Activated CD4-positive, alpha-beta T cell treated with anti-CD3 and anti-CD28 coated beads, Interleukin-2, amount 50 U/mL, for 48 hours (primary cell): Measurements from ENCODE around the gene EFNA1.
A peak's percentile ranks its signal among the peaks of the same experiment; 100 is the strongest.
"Not testable (repeated sequence)": the region's sequence is repeated elsewhere in the genome, so short reads cannot be mapped to it uniquely, and the experiment has no call there.

Source experiments
- DNase-seq, 2 experiments: peaks; one replicate each; pipeline ENCODE4 v3.0.0-alpha.2; 2020

Gene EFNA1

DNA sequence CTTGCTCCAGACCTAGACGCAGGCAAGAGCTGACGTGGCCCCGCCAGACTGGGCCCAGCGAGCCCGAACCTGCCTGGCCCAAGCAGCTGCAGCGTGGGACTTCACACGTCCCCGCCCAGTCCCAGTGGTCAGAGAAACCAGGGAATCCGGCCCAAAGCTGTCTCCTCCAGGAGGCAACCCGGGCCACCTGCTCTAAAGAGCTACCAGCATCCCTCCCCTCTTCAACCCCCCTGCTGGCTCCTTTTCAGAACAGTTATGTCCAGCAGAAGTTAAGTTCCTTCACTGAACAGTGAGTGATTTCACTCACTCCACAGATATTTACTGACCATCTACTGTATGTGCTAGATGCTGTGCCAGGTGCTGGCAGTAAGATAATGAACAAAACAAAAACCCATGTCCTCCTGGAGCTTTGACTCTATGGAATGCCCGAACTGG, 2.1 kb upstream of the EFNA1 start:
- no peak for DNase-seq

DNA sequence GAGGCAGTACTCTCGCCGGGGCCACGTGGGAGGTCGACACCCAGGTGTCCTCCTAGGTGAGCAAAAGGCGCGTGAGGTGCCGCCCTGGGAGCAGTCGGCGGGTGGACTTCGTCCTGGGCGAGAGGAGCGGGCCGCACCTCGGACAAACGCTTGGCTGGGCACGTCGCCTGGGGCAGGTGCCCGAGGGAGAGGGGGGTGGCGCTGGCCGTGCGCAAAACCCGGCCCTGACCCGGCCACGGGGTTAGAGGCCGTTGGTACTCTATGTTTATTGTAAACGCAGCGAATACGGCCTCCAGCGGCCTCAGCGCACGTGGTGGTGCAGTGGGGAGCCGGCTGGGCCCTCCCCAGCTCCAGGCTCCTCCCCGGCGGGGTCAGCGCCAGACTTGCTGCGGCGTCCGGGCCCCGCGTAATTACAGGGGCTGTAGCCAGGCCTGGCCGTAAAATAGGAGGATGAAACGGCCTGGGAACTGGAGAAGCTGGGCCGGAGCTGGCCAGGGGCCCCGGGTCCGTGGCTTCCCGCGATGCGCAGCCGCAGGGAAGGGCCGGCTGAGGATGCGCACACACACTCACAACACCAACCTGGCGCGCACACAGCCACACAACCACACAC, 1.6 kb upstream of the EFNA1 start:
- no peak for DNase-seq

DNA sequence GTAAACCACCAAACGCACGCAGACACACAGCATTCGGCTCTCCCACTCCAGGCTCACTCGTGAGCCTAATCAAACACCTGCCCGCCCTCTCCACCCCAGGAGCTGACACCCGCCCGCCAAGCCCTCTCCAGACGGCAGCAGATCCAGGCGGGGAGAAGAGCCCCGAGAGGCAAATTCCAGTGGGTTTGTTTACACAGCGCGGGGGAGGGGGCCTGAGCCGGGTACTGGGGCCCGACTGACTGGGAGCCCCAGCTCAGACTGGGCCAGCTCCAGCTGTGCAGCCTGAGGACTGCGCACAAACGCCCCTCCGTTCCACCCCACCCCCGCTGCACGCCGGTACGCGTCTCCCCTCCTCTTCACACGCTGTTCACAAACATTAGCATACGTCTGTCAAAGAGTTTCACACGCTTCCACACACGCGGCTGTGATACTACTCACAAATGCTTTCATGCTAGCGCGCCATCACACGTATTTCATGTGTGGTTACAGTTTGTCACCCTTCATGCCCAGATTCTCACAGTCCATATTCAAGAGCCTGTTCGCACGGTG, 1.0 kb upstream of the EFNA1 start:
- DNase-seq = peak; percentile 32 to 36

DNA sequence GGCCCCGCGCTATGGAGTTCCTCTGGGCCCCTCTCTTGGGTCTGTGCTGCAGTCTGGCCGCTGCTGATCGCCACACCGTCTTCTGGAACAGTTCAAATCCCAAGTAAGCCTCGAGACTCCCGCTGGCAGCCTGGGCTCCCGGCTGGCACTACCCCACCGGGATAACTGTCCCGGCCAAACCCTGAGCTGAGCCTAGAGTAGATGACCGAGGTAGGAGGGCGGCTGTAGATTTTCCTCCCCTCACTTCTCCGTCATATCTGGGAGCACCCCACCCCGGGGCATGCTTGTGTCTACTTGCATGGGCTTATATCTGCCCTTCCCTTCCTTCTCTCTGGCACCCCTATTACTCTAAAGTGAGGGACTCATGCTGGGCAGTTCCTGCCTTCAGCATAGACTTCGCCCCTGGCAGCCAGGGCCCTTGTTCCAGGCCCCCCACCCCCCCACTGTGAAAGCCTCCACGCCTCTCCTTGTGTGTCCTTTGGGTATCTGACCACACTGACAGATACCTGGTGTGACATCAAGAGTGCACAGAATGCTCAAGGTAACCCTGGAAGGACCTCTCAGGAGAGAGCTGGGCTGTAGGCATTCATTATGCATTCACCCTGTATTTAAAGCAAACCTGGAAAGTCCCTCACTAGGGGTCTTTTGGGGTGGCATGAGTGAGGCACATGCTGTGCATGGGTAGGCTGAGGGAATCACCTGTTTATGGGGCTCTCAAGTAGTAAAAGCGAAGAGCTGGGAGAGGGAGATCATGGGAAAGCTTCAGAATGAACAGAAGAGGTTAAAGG, 485 bp downstream of the EFNA1 start:
- DNase-seq = no peak

DNA sequence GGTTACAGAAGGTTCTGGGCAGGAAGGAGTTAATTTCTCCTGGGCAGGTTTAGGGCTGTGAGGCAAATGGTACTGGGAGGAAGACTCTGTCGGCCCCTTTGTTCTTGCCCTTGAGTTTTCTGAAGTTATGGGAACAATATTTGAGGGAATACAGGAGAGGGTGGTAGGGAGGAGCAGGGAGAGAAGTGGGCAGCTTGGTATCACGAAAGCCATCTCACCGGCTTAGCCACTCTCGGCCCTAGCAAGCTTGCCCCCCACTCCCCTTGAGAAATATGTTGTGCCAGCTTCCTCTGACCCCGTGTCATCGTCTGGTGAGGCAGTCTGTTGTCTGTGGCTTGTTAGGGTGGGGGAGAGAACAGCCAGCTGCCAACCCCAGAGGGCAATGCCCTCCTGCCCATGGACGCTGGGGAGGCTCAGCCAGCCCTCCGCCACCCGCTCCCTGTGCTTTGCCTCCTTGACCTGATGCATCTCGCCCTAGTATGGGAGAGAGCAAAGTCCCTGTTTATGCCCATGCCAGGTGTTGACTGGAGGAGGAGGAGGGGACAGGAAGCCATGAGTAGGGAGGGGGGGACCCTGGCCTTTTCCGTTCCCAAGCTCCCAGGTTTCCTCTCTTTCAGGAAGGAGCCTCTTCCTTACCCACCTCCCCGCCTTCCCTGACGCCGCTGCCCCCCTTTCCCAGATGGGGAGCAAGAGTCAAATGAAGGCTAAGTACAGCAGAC, 1.2 kb downstream of the EFNA1 start:
- no peak for DNase-seq

DNA sequence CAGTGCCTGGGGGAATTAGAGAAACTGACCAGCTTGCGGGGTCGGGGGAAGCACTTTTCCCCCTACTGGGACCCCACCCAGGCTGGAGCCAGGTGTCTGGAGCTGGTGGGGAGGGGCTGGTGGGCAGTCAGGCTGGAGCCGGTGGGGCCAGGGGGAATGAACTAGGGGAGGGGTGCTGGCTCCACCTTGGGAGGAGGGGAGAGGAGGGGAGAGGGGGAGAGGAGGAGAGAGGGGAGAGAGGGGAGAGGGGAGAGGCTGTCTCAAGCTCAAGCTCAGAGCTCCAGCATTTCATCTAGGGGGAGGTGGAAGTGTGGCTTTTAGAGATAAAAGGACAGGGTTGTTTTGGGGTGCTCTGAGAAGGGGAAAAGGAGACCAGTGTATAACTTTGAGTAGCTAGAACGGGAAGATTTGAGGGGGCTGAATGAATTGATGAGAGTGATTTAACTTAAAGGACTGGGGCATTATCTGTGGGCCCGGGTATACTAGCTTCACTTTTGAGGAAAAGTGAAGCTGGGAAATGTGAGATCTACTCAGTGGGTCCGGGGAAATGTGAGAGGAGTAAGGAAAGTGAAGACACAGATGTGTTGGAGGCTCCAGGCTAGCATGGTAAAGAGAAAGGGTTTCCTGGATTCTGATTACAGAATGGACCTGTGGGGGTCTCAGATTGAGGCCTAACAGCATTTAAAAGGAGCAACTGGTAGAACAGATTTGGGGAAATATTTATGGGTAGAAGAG, 2.8 kb downstream of the EFNA1 start:
- no peak for DNase-seq

DNA sequence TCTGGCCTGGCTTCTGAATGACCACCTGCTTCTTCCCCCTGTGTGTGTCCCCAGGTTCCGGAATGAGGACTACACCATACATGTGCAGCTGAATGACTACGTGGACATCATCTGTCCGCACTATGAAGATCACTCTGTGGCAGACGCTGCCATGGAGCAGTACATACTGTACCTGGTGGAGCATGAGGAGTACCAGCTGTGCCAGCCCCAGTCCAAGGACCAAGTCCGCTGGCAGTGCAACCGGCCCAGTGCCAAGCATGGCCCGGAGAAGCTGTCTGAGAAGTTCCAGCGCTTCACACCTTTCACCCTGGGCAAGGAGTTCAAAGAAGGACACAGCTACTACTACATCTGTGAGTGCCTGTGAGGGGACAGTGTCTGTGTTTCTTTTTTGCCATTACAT, 3.6 kb downstream of the EFNA1 start:
- no peak for DNase-seq

DNA sequence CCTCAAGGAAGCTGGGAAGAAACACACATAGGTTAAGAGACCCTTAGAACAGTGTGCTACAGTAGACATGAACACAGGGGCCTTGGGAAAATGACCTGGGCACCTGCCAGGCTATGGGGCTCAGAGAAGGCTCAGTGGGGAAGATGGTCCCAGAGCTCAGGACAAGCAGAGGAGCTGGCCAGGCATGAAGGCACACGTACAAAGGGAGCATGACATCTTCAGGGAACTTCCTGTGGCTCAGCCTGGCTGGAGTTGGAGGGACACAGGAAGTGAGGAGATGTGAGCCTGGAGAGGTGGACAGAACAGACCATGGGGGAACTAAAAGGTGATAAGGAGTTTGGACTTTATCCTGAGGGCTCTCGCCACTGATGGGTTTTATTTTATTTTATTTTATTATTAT, 4.2 kb downstream of the EFNA1 start:
- DNase-seq = no peak

DNA sequence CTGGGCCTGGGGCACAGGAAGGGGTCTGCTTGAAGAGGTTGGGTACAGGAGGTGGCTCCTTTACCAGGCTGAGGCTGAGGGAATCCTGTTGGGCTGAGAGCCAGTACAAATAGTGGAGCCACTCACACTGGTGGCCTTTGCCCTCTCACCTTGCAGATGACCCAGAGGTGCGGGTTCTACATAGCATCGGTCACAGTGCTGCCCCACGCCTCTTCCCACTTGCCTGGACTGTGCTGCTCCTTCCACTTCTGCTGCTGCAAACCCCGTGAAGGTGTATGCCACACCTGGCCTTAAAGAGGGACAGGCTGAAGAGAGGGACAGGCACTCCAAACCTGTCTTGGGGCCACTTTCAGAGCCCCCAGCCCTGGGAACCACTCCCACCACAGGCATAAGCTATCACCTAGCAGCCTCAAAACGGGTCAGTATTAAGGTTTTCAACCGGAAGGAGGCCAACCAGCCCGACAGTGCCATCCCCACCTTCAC, 6.2 kb downstream of the EFNA1 start:
- DNase-seq = no peak

DNA sequence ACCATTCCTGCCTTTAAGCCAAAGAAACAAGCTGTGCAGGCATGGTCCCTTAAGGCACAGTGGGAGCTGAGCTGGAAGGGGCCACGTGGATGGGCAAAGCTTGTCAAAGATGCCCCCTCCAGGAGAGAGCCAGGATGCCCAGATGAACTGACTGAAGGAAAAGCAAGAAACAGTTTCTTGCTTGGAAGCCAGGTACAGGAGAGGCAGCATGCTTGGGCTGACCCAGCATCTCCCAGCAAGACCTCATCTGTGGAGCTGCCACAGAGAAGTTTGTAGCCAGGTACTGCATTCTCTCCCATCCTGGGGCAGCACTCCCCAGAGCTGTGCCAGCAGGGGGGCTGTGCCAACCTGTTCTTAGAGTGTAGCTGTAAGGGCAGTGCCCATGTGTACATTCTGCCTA, 6.6 kb downstream of the EFNA1 start:
- no peak for DNase-seq

DNA sequence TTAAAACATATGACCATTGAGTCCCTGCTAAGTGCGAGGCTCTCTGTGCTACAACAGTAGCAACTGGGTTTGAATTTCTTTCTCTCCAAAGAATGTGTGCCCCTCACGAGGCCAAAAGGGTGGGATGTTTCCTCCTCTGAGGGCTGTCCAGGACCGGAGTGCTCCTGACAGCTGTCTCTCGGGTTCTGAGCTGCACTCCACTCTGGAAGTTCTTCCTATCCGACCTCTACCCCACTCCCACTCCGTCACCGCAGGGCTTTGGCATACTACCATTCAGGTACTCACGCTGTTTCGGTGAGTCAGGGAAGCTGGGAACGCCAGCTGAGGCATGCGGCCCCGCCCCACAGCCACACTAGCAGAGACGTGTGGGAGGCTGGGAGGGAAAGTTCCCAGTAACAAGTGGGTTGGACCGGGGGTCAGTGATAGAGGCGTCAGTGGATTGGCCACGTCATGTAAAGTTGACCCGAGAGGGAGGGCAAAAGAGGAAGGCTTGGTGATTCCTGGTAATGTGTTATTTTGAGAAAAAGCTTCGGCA, 7.3 kb downstream of the EFNA1 start:
- peak; percentile 89 to 92 for DNase-seq

DNA sequence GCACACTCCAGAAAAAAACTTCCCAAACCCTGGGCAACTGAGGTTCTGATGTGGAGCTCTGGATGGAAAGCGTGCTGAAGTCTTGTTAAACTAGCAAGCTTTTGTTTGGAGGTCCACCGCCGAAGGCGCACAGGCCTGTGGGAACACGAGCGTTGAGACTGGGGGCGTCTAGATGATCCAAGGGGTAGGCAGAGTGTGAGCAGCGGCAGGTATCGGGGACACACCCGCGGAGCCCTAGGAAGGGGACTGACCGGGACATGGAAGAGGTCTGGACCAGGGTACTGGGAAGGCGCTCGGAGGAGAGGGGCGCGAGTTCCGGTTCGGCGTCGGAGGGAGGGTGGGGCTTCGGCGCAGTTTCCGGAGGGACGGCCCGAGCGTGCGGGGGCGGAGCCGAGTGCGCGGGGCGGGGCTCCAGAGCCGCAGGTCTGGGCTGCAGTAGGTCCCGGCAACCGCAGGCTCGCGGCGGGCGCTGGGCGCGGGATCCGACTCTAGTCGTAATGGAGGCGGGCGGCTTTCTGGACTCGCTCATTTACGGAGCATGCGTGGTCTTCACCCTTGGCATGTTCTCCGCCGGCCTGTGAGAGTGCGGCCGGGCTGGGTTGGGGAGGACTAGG, 7.8 kb downstream of the EFNA1 start, which contains the start of gene SLC50A1:
SLC50A1 (plus strand) TSS at position 438 of the 614 bp plus-strand sequence; CDS start at position 498, 60 bp downstream.
- peak; percentile 95 for DNase-seq

DNA sequence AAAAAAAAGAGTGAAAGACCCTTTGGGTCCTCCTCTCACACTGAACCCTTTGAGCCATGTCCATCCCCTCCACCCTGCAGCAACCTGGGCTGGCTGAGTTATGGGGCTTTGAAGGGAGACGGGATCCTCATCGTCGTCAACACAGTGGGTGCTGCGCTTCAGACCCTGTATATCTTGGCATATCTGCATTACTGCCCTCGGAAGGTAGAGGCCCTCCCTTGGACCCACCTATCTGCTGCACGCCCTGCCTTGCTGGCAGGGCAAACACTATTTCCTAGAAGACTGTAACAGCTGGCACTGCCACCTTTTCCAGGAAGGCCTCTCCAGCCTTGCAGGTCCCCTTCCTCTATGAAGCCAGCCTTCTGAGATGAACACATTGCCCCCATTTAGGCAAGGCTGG, 9.1 kb downstream of the EFNA1 start:
- no peak for DNase-seq

DNA sequence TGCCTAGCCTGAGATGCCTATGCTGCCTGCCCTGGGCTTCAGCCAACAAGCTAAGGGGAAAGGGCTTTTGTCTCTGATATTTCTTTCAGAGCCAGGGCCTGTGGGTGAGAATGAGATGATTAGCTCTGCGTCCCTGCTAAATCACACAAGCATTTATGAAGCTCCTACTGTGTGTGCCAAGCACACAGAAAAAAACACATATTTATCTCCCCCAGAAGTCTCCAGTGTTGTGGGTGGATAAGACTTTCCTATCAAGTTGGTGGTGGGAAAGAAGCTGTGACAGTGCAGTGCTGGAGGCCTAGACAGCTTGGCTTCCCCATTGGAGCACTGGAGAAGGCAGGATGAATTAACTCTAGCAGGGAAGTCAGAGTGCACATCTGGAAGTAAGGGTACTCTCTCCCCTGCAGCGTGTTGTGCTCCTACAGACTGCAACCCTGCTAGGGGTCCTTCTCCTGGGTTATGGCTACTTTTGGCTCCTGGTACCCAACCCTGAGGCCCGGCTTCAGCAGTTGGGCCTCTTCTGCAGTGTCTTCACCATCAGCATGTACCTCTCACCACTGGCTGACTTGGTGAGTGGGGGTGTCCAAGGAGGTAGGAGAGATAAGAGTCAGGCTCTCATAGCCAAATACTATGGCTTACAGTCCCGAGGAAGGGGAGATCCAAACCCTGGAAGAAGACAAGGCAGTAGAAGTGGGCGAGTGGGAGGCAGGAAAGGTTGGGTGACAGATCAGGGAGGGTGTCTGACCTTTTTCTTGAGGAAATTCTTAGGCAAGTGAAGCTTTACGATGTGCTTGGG, 9.7 kb downstream of the EFNA1 start:
- DNase-seq = no peak

DNA sequence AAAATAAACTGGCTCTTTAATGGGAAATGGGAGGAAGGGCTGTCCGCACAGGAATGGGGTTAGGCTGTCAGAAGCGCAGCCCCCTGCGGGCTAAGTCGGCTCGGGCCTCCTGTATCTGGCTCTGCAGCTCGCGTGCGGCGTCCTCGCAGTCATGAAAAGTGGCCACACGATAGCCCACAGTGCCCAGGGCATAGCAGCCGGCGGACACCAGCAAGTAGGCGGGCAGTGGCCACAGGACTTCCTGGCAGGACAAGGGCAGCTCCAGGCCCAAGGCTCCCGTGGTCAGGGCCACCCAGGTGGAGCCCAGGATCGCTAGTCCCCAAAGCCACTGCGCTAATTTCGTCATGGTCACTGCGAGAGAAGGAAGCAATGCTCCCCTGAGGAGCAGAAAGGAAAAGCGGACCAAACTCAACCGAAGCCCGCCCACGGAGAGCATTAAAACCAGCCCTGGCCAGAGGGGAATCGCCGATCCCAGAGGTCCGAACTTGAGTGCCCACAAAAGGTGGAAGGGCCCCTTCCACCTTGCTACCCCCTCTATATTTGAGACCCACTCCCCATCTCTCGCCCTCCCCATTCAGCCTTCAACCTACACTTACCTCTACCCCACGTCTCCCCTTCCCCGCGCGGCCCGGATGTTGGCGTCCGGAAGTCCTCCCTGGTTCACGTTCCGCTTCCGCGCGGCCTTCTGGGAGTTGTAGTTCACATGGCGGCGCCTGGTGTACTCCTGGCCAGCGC, 12.4 kb downstream of the EFNA1 start, which contains the start of gene DPM3:
DPM3 (minus strand) TSS at position 637 of the 735 bp plus-strand sequence; CDS start at position 346, 291 bp downstream.
- DNase-seq = peak; percentile 93 to 94

DNA sequence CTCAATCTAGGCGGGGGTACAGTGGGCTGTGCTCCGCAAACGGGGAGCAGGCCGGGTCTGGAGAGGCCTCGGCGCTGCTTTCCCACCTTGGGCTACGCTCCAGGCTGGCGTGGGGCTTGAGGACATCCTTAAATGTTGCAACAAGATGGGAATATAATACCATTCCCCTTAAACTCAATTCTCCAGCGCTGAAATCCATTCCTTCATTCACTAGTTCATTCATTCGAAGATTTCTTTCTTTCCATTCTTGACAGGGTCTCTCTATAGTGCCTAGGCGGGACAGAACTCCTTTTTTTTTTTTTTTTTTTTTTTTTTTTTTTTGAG, 12.9 kb downstream of the EFNA1 start:
- no peak for DNase-seq

DNA sequence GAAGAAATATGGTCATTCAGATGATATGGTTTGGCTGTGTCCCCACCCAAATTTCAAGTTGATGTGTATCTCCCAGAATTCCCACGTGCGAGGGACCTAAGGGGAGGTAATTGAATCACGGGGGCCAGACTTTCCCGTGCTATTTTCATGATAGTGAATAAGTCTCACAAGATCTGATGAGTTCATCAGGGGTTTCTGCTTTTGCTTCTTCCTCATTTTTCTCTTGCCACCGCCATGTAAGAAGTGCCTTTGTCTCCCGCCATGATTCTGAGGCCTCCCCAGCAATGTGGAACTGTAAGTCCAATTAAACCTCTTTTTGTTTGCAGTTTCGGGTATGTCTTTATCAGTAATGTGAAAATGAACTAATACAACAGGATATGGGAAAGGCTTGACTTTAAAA, 14.1 kb downstream of the EFNA1 start:
- DNase-seq = no peak

DNA sequence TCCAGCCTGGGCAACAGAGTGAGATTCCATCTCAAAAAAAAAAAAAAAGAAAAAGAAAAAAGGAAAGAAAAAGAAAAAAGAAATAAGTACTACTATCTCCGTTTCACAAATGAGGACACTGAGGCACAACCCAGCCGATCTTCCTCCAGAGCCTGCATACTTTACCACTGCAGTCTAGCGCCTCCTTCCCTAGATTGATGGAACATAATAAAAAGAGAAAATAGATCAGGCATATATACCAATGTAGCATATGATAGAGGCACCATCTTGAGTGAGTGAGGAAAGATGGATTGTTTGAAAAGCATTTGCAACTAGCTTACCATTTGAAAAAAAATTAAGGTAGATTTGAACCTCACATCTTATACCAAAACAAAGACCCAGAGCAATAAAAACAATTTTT, 17.8 kb downstream of the EFNA1 start:
- DNase-seq = no peak

DNA sequence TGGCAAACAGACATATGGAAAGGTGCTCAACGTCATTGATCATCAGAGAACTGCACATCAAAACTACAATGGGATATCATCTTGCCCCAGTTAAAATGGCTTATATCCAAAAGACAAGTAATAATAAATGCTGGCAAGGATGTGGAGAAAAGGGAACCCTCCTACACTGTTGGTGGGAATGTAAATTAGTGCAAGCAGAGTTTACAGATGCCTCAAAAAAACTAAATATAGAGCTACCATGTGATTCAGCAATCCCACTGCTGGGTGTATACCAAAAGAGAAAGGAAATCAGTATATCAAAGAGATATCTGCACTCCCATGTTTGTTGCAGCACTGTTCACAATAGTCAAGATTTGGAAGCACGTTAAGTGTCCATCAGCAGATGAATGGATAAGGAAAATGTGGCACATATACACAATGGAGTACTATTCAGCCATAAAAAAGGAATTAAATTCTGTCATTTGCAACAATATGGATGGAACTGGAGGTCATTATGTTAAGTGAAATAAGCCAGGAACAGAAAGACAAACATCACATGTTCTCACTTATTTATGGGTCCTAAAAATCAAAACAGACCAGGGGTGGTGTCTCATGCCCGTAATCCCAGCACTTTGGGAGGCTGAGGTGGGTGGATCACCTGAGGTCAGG, 28.4 kb downstream of the EFNA1 start:
- not testable (repeated sequence) for DNase-seq

DNA sequence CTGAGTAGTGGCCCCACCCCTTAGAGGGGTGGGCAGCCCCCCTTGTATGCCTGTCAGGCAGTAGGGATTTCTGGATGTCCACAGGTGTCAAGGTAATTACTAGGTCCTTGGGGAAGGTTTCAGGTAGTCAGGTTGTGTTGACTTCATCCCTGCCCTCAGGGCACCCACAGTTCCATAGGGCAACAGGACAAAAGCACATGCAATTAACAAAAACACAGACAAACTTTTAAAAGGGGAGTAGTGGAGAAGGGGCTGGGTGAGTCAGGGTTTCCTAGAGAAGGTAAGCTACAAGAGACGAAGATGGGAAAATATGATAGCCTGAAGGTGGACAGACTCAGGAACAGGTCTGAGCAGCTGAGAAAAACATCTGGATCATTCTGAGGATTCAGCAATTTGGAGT, 31.3 kb downstream of the EFNA1 start:
- no peak for DNase-seq
